Stimulated activated CD4-positive, alpha-beta T cell treated with anti-CD3 and anti-CD28 coated beads, Interleukin-1b, Interleukin-23, amount 100 ng/mL, for 1 hour (primary cell): ENCODE data around the gene PDXP.
A peak's percentile ranks its signal among the peaks of the same experiment; 100 is the strongest.
"Not testable (repeated sequence)": the region's sequence is repeated elsewhere in the genome, so short reads cannot be mapped to it uniquely, and the experiment has no call there.

Experiments used
- DNase-seq, 2 donors: peaks; one replicate each; pipeline ENCODE4 v3.0.0-alpha.2; 2020; ENCODE audit warnings: low read depth in 2 of 2

PDXP gene, protein sequence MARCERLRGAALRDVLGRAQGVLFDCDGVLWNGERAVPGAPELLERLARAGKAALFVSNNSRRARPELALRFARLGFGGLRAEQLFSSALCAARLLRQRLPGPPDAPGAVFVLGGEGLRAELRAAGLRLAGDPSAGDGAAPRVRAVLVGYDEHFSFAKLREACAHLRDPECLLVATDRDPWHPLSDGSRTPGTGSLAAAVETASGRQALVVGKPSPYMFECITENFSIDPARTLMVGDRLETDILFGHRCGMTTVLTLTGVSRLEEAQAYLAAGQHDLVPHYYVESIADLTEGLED

DNA sequence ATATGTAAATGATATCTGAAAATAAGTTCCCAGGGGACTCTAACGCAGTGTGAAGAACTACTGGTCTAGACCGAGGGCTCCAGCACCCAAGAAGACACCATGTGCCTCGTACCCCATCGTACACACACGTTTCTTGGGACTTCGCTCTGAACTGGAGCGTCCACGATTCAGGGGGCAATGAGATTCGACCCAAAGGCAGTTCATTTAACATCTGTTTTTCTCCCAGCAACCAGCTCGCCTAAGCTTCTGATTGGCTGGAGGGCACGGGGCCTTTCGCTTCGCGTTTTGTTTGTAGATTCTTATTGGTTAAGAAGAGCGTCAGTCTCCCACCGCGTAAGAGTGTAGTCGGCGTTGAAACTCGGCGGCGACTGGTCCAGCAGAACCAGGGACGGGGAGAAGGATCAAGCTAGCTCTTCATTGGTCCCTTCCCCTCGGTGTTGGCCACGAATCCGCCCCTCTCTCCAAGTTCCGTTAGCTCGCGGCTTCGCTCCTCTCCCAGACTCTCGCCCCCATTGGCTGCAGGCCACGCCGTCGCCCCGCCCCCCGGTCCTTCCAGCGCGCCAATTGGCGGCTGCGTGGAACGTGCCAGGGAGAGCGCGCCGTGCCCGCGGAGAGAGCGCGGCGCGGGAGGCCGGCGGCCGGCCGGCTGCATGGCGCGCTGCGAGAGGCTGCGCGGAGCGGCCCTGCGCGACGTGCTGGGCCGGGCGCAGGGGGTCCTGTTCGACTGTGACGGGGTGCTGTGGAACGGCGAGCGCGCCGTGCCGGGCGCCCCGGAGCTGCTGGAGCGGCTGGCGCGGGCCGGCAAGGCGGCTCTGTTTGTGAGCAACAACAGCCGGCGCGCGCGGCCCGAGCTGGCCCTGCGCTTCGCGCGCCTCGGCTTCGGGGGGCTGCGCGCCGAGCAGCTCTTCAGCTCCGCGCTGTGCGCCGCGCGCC, at the start of gene PDXP:
TSS of gene PDXP (plus strand) at position 591 of the 933 bp plus-strand sequence. CDS start at position 651, 60 bp downstream.
- peak; percentile 96 to 97 for DNase-seq

DNA sequence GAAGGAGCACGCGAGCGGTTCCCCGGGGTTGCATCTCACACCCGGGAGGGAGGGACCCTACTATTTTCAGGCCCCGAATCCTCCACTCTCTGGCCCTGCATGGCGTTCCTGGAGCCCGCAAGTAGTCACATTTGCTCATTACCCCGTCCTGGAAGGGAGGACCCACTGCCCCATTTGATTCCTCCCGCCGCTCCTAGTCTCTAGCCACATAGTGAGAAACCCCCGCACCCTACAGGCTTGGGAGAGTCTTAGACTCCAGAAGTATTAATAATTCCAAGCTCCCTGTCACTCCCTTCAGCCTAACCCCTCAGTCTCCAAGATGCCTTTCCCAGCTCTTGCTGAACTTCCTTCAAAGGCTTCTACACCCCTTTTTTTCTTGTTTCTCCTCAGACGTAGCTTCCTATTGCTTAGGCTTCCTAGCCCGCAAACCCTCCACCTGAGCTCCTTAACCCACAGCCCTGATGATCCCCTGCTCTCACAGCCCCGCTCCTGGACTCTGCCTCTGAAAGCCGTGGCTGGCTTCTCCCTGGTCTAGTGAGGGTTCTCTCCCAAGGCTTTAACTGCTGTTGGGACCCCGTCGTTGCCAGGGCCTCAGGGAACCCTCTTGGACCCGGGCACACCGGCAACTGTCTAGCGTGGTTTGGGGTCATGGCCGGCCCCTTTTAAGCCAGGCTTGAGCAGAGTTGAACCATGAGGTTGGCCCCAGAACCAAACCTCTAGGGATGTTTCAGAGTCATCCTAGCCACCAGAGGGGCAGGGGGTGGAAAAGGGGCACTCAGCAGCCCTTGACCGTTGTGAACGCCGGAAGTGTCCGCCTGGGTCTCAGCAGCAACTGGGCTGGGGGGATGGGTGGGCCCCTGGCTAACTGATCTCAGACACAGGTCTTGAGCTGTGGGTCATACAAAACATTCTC, 49.0 kb upstream of the PDXP start:
- DNase-seq = no peak

DNA sequence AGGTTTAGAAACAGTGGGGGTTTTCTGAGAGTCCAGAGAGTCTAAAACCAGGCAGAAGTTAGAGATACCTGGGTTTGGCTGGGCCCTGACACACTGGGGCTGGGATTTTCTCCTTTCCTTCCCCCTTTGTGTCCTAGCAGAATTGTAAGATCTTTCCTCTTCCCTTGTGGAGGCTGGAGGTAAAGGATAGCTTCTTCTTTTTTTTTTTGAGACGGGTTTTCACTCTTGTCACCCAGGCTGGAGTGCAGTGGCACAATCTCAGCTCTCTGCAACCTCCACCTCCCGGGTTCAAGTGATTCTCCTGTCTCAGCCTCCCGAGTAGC, 48.4 kb upstream of the PDXP start:
- not testable (repeated sequence) for DNase-seq

DNA sequence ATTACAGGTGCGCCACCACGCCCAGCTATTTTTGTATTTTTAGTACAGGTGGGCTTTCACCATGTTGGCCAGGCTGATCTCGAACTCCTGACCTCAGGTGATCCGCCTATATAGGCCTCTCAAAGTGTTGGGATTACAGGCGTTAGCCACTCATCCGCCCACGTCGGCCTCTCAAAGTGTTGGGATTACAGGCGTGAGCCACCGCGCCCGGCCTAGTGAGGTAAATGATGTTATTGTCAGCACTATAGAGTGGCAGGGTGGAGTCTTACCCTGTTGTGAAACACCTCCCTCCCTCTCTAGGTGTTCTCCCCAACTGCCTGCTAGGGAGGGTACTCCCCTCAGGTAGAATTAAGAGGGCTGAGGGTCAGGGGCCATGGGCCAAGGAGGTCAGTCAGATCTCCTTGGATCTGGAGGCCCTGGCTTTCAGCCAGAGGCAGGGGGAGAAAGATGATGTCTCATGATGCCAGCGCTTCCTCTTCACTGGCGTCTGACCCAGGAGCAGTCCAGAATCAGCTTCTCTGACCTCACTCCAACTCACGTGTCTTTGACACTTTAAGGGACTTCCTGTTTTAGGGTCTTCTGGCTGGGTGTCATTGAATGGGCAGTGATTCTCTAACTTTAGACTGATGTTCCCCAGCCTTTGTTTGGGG, 47.9 kb upstream of the PDXP start:
- no peak for DNase-seq

DNA sequence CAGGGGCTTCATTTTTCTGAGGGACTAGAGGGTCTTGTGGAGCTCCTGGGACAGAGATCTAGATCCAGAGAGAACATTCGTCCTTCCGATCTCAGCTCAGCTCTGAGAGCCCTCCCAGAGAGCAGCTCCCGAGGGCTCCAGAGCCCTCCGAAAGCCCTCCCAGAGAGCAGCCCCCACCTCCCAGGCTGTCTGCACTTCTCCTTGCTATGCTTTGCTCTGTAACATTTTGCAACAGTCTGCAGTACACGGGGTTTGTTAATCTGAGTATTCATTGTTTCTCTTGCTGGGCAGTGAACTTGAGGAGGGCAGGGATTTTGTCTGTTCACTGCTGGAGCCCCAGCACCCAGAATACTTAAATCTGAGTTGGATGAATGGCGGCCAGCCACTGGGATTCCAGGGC, 47.3 kb upstream of the PDXP start:
- DNase-seq = no peak

DNA sequence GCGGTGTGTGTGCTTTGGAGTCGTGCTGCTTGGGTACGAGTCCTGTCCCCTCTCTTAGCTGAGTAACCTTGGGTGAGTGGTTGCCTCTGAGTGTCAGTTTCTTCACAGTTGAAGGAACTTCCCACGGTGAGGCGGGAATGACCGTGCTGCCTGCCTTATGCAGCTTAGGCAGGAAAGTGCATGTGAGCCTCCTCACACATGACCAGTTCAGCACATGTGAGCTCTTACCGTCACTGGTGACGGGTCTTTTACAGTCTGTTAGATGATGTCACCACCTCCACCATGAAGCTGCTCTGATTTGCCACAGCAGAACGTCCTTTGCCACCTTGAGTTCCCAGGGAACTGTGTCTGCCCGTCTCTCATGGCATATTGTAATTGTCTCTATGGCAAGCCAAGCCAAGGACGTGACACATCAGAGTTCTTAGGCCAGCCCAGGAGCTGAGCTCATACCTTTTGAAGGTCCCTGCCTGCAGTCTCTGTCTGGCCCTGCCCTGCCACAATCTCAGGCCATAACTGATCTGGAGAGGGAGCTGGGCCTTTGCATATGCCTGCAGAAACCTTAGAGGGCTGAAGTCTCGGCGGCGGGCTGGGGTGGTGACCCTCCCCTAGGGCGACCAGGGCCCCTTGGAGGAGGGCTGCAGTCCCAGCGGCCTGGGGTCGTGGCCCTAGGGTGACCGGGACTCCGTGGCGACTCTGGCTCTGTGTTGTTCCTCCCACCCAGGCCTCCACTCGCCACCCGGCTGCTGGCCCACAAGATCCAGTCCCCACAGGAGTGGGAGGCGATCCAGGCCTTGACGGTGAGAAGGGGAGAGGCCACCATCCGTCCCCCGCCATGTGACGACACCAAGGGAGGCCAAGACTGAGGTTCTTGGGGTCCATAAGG, 42.1 kb upstream of the PDXP start:
- no peak for DNase-seq

DNA sequence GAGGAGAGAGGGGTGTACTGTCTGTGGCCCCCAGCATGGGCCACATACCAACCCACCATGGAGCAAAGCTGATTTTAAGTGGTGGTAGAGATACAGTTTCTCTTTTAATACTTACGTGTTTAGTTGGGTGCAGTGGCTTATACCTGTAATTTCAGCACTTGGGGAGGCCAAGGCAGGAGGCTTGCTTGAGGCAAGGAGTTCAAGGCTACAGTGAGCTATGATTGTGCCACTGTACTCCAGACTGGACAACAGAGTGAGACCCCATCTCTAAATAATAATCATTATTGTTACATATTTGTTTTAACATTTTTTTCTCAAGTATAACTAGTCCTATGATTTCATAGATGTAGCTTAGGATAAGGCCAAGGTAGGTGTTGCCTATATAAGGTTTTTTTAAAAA, 41.1 kb upstream of the PDXP start:
- no peak for DNase-seq

DNA sequence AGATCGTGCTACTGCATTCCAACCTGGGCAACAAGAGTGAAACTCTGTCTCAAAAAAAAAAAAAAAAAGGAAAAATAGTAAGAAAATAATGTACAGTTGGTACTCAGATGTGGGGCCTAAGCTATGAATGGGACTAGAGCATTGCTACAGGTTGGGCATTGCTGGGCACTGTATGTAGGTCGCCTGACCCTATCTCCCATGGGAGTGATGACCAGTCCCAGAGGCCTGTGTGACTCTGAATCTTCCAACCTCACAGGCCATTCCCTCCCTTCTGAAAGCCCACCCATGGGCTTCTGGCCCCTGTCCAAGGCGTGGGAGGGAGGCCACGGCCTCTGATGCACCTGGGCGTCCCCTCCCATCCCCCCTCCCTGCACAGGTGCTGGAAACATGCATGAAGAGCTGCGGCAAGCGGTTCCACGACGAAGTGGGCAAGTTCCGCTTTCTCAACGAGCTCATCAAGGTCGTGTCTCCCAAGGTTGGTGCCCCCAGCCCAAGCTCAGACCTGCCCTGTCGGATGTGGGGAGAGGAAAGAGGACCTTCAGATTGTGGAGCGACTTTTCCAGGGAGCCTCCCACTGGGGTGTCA, 40.4 kb upstream of the PDXP start:
- no peak for DNase-seq

DNA sequence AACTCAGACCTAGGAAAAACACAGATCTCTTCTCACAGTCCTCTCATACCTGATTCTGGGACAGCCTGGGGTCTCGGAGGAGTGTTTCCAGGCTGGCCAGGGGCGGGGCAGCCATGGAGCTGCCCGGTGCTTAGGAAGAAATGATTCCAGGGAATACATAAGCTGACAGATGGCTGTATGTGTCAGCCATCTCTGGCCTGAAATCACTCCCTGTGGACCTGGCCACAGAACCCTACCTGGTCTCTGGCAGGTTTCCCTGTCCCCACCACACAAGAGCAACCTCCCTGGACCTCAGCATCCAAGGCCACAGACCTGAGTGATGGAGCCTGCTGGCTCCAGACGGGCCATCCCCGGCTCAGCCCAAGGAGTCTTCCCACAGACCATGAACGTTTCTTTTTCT, 39.8 kb upstream of the PDXP start:
- no peak for DNase-seq

DNA sequence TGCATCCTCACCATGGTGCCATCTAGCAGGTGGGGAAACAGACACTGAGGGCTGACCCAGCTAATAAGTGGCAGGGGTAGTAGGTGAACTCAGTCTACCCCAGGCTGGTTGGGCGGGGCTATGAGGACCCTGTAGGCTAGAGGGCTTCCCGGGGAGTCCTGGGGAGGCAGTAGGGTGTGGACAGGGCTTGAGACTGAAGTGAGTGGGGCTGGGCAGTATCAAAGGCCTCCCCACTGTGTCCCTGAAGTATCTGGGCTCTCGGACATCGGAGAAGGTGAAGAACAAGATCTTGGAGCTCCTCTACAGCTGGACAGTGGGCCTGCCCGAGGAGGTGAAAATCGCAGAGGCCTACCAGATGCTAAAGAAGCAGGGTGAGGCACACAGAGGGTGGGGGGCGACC, 38.5 kb upstream of the PDXP start:
- DNase-seq = no peak

DNA sequence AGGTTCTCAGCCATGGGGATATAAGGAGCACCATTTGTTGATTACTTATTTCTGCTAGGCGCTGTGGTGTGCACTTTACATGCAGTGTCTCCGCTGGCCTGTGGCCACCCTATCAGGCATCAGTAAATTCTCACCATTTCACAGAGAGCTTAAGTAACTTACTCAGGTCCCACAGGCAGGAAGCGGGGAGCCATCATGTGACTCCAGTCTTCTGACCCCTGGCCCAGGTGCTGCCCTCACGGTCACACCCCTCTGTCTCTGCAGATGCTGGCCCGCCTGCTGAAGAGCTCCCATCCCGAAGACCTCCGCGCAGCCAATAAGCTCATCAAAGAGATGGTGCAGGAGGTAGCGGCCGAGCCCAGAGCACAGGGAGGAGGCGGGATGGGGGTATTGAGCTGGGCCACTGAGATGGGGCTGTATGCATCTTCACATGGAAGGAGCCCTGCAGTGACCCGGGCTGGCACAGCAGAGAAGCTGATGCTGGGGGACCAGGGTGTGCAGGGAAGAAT, 37.1 kb upstream of the PDXP start:
- no peak for DNase-seq

DNA sequence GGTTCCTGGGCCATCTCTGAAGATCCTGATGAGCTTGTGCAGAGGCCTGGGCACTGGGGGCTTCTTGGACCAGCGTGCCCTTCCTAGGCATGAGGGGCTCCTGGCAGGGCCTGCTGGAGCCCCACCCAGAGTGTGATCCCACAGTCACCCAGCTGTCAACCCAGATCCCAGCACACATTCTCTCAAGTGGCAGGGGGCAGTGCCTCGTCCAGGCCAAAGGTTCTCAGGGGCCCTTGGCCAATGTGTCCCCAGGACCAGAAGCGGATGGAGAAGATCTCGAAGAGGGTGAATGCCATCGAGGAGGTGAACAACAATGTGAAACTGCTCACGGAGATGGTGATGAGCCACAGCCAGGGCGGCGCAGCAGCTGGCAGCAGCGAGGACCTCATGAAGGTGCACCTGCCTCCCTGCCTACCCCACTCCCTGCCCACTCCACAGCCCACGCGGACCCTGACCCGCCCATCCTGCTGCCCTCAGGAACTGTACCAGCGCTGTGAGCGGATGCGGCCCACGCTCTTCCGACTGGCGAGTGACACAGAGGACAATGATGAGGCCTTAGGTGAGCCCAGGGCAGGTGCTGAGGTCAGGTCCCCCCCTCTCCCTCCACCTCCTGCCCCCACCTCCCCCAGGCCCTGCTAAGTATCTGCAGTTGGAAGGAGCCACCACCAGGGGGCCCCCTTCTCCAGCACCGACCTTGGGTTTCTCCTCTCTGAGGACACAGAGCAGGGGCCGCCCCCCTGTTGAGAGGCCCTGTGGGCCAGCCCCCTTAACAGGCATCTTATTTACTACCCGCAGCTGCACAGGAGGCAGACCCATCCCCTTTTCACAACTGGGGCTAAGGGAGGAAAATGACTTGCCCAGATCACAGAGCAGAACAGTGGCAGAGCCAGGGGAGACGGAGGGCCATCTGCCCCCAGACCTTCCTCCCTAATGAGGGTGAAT, 35.2 kb upstream of the PDXP start:
- peak; percentile 61 to 64 for DNase-seq

DNA sequence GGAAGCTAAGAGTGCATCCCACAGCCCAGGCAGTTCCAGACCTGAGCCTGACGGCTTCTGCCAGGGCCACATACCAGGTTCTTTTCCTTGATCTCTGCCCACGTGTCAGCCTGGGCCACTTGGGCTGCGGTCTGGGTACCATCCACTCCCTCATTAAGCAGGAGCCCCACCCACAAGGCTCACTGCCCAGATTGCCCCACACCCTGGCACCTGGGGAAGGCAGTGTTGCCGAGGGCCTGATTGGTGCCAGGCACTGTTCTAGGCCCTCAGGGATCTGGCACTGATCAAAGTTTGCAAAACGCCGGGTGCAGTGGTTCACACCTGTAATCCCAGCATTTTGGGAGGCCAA, 34.5 kb upstream of the PDXP start:
- DNase-seq = no peak

DNA sequence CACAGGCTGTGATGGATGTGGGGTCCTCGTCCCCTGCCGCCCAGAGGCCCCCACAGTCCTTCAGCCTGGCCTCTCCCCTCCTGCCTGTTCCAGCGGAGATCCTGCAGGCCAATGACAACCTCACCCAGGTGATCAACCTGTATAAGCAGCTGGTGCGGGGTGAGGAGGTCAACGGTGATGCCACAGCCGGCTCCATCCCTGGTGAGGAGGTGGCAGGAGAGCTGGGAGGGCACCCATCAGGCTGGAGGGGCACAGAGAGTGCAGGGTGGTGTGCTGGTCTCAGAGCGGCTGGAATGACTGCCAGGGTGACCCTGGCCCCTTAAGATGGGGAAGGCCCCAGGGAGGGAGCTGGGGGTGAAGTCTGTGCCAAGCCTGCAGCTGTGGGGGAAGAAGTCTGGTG, 33.6 kb upstream of the PDXP start:
- no peak for DNase-seq

DNA sequence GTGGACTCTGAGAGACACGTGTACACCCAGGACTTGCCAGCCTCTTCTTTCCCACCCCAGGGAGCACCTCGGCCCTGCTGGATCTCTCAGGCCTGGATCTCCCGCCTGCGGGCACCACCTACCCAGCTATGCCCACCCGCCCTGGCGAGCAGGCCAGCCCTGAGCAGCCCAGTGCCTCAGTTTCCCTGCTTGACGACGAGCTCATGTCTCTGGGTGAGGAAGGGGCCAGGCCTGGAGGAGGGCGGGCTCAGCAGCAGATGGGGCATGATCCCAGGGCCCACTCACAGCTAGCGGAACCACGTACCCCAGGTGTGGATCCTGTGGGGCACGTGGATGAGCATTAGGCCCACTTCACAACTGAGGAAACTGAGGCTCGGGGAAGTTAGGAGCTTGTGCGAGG, 32.8 kb upstream of the PDXP start:
- DNase-seq = no peak

DNA sequence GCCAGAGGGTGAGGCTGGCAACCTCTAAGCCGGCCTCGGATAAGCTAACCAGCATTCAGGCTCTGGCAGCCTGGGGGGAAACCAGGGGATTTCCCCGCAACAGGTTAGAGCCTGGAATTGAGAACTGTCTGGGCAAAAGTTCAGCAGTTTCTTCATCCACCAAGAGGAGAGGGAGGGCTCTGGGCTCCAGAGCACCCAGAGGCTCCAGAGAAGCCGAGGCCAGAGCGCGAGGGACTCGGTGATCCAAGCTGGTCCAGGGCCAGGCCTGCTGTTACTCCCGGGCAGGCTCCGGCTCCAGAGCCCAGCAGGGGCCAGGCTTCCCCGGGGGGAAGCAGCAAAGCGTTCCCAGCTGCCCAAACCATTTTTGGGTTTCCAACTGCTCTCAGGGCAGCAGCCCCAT, 32.4 kb upstream of the PDXP start:
- no peak for DNase-seq

DNA sequence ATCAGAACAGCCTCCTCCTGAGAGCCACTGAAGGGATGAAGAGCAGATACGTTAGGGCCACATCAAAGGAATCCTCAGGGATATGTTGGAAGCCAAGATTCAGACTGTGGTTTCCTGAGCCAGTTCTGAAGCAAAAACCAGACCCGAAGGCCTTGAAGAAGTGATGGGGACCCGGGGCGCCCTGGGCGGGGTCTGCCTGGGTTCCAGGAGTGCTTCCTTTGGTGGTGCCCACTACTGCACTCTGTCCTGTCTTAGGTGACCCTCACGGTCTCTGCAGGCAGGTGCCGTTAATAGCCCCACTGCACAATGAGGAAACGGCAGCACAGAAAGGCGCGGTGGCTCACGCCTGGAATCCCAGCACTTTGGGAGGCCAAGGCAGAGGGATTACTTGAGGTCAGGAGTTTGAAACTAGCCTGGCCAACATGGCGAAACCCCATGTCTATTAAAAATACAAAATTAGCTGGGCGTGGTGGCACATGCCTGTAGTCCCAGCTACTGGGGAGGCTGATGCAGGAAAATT, 31.9 kb upstream of the PDXP start:
- no peak for DNase-seq

DNA sequence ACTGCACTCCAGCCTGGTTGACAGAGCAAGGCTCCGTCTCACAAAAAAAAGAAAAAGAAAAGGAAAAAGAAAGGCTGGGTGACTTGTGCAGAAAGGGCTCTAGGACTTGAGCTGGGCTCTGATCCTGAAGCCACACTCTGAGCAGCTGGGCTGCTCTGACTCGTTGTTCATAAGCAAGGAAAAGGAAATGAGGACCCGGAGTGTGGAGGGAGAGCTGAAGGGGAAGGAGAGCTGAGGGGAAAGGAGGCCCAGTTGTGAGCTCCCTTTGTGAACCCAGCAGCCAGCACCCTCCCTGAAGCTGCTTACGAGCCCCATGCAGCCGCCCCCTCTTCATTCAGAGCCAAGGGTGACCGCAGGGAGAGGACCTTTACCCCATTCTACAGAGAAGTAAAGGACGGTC, 31.4 kb upstream of the PDXP start:
- DNase-seq = no peak

DNA sequence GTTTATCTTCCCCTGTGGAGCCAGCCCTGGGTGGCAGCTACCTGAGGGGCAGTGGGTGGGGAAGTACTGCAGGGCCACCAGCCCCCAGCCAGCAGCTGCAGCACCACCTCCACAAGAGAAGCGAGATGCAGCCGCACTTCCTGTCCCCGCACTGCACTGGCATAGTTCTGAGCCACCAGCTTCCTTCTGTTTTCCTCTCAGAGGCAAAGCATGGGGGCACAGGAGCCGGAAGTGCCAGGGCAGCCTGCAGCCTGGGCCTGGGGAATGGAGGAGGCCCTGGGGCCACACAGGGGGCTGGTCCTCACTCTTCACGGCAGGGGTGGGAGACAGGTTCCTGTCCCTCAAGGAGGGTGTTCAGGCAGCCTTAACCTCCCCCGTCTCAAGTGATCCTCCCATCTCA, 31.0 kb upstream of the PDXP start:
- DNase-seq = no peak
